GF-D8 (cell line): ENCODE data around the gene SMIM28.

ENCODE experiments used
- DNase-seq: peaks from one replicate; lab custom pipeline; 2025; lab: John Stamatoyannopoulos, UW

The SMIM28 gene

GRCh38 chr6:138430361-138431145 is 52.8 kb downstream of the SMIM28 start:
- no peak for DNase-seq

GRCh38 chr6:138431256-138432062 is 53.8 kb downstream of the SMIM28 start:
- DNase-seq = no peak

GRCh38 chr6:138432063-138432356 is 54.3 kb downstream of the SMIM28 start:
- DNase-seq = no peak
